H1 (cell line): ENCODE measurements around the gene NTNG2. TPM values are rescaled to one million over a fixed set of nuclear protein-coding genes. Genes with fewer than 3 reads are reported as not detected.

Experiments used
- CTCF ChIA-PET: fragments of 300-600 bp; sonication (Branson Sonifier 250); formaldehyde crosslinking; loops from one replicate; lab custom pipeline; 2021; ENCODE audit not compliant: partially characterized antibody; lab: Charles Lee
- POLR2A ChIA-PET: fragments of 300-600 bp; sonication (Branson Sonifier 250); formaldehyde crosslinking; loops from one replicate; lab custom pipeline; 2021; ENCODE audit warnings: inconsistent platforms; ENCODE audit not compliant: partially characterized antibody; lab: Charles Lee
- DNase-seq, 2 experiments: peaks; one replicate each; pipeline versions ENCODE4 v3.0.0 to v3.0.0-alpha.2; 2010 to 2022; ENCODE audit warnings: low spot score in 2 of 2, low read depth in 1 of 2, mixed read lengths in 1 of 2
- FAIRE-seq: peaks from 2 replicates; lab custom pipeline; 2011; peaks lifted over from hg19 to GRCh38; lab: Jason Lieb, UNC
- H2AFZ ChIP-seq: 2 replicates; pipeline ENCODE4 v1.8.1; 2012; ENCODE audit warnings: low read length, inconsistent platforms
- H2AK5ac ChIP-seq: 2 replicates; pipeline ENCODE4 v1.6.1; 2013; ENCODE audit warnings: low read depth, low read length
- H2BK120ac ChIP-seq: replicated peaks from 2 replicates; pipeline ENCODE3; 2013; ENCODE audit warnings: low read depth, low read length, inconsistent platforms
- H2BK12ac ChIP-seq: 2 replicates; pipeline ENCODE4 v1.6.1; 2013; ENCODE audit warnings: low read depth, low read length
- H2BK15ac ChIP-seq: 2 replicates; pipeline ENCODE4 v1.6.1; 2013; ENCODE audit warnings: low read length
- H2BK20ac ChIP-seq: 2 replicates; pipeline ENCODE4 v1.6.1; 2013; ENCODE audit warnings: low read length
- H2BK5ac ChIP-seq: 2 replicates; pipeline ENCODE4 v1.6.1; 2013; ENCODE audit warnings: low read depth, low read length
- H3K14ac ChIP-seq: 2 replicates; pipeline ENCODE4 v1.6.1; 2013; ENCODE audit warnings: inconsistent platforms; ENCODE audit not compliant: insufficient read length
- H3K18ac ChIP-seq: 2 replicates; pipeline ENCODE4 v1.6.1; 2013; ENCODE audit warnings: low read length; ENCODE audit errors: extremely low read depth
- H3K23ac ChIP-seq: 2 replicates; pipeline ENCODE4 v1.6.1; 2013; ENCODE audit warnings: inconsistent platforms; ENCODE audit not compliant: insufficient read length
- H3K23me2 ChIP-seq: 2 replicates; pipeline ENCODE4 v1.6.1; 2013; ENCODE audit warnings: low read depth, low read length
- H3K27ac ChIP-seq: 2 replicates; pipeline ENCODE4 v1.6.1; 2011; ENCODE audit warnings: low read depth, low read length, inconsistent platforms
- H3K27me3 ChIP-seq, 4 experiments: replicated peaks in 1 of 4; 1 replicate in 1 of 4; 2 replicates in 3 of 4; pipeline versions ENCODE4 v1.6.1 to v1.8.1; 2011 to 2013; ENCODE audit warnings: low read length in 3 of 4, mild to moderate bottlenecking in 3 of 4, inconsistent platforms in 2 of 4, mixed read lengths in 2 of 4, moderate library complexity in 1 of 4; ENCODE audit not compliant: control insufficient read depth in 3 of 4, insufficient read depth in 3 of 4; ENCODE audit errors: extremely low read depth in 1 of 4
- H3K36me3 ChIP-seq, 4 experiments: 2 replicates each; pipeline versions ENCODE4 v1.6.1 to v1.8.1; 2011 to 2013; ENCODE audit warnings: mild to moderate bottlenecking in 4 of 4, low read length in 3 of 4, moderate library complexity in 2 of 4, control low read depth in 1 of 4, inconsistent platforms in 1 of 4; ENCODE audit not compliant: insufficient read depth in 4 of 4, control insufficient read depth in 2 of 4
- H3K4ac ChIP-seq: replicated peaks from 2 replicates; pipeline ENCODE3; 2013; ENCODE audit warnings: low read length, low read depth, mixed read lengths, inconsistent platforms; ENCODE audit not compliant: insufficient read length
- H3K4me1 ChIP-seq, 4 experiments: replicated peaks in 1 of 4; 1 replicate in 1 of 4; 2 replicates in 3 of 4; pipeline versions ENCODE4 v1.6.1 to v1.8.1; 2011 to 2013; ENCODE audit warnings: low read length in 3 of 4, inconsistent platforms in 2 of 4, mixed read lengths in 1 of 4; ENCODE audit not compliant: insufficient read depth in 4 of 4, control insufficient read depth in 3 of 4
- H3K4me2 ChIP-seq, 2 experiments: 2 replicates each; pipeline versions ENCODE4 v1.6.1 to v1.8.1; 2011 to 2013; ENCODE audit warnings: low read depth in 2 of 2, low read length in 2 of 2, control low read depth in 1 of 2, inconsistent platforms in 1 of 2, mild to moderate bottlenecking in 1 of 2; ENCODE audit not compliant: insufficient read depth in 1 of 2
- H3K4me3 ChIP-seq, 4 experiments: fragments of 200-600, 300-600 bp in 1 of 4; sonication (generic), shearing (Covaris generic), sonication (Bioruptor Twin) in 1 of 4; 2 replicates each; pipeline versions ENCODE4 v1.5.1 to v1.8.1; 2011 to 2016; ENCODE audit warnings: low read length in 4 of 4, low read depth in 3 of 4, control low read depth in 2 of 4, inconsistent platforms in 2 of 4, mild to moderate bottlenecking in 2 of 4, mixed read lengths in 1 of 4, moderate library complexity in 1 of 4; ENCODE audit not compliant: insufficient read depth in 2 of 4; ENCODE audit errors: extremely low read depth in 1 of 4
- H3K56ac ChIP-seq: replicated peaks from 2 replicates; pipeline ENCODE3; 2013; ENCODE audit warnings: low read depth, mild to moderate bottlenecking, mixed read lengths, low read length, inconsistent platforms; ENCODE audit not compliant: insufficient read length
- H3K79me1 ChIP-seq: 2 replicates; pipeline ENCODE4 v1.6.1; 2013; ENCODE audit warnings: low read depth, low read length, control low read depth
- H3K79me2 ChIP-seq, 2 experiments: 2 replicates each; pipeline versions ENCODE4 v1.6.1 to v1.8.1; 2012 to 2013; ENCODE audit warnings: low read length in 2 of 2, mild to moderate bottlenecking in 2 of 2, inconsistent platforms in 1 of 2; ENCODE audit not compliant: insufficient read depth in 2 of 2, control insufficient read depth in 1 of 2
- H3K9ac ChIP-seq, 4 experiments: replicated peaks in 1 of 4; 1 replicate in 1 of 4; 2 replicates in 3 of 4; pipeline versions ENCODE4 v1.6.1 to v1.8.1; 2011 to 2013; ENCODE audit warnings: low read depth in 3 of 4, low read length in 3 of 4, control low read depth in 2 of 4, mild to moderate bottlenecking in 2 of 4, moderate library complexity in 2 of 4, inconsistent platforms in 1 of 4; ENCODE audit errors: extremely low read depth in 1 of 4
- H3K9me3 ChIP-seq, 2 experiments: 2 replicates each; pipeline versions ENCODE4 v1.6.1 to v1.8.1; 2012 to 2013; ENCODE audit warnings: mild to moderate bottlenecking in 2 of 2, moderate library complexity in 2 of 2, control low read depth in 1 of 2, inconsistent platforms in 1 of 2, low read depth in 1 of 2, low read length in 1 of 2, mixed read lengths in 1 of 2; ENCODE audit not compliant: insufficient read depth in 2 of 2
- H4K20me1 ChIP-seq, 2 experiments: replicated peaks in 1 of 2; 2 replicates each; pipeline versions ENCODE3 to v1.8.1; 2011 to 2013; ENCODE audit warnings: inconsistent platforms in 2 of 2, low read length in 2 of 2, mild to moderate bottlenecking in 1 of 2; ENCODE audit not compliant: insufficient read depth in 2 of 2, control insufficient read depth in 1 of 2
- H4K5ac ChIP-seq: 2 replicates; pipeline ENCODE4 v1.6.1; 2013; ENCODE audit warnings: low read length, low read depth, mixed read lengths, inconsistent platforms; ENCODE audit not compliant: insufficient read length
- H4K8ac ChIP-seq: 2 replicates; pipeline ENCODE4 v1.8.0; 2013; ENCODE audit warnings: mild to moderate bottlenecking, moderate library complexity, low read length, inconsistent platforms; ENCODE audit not compliant: insufficient read depth; ENCODE audit errors: extremely low read depth
- H4K91ac ChIP-seq: replicated peaks from 2 replicates; pipeline ENCODE3; 2013; ENCODE audit warnings: low read length, mixed read lengths, inconsistent platforms; ENCODE audit not compliant: insufficient read length
- BCL11A ChIP-seq, 2 experiments: IDR thresholded peaks; one replicate each; pipeline ENCODE4 v1.6.1; 2011; ENCODE audit warnings: low read depth in 2 of 2, low read length in 2 of 2, mild to moderate bottlenecking in 2 of 2
- CBX8 ChIP-seq: fragments of 300-800, 300-1000 bp; sonication (generic); IDR thresholded peaks from 2 replicates; pipeline ENCODE4 v1.7.1; 2016; ENCODE audit warnings: low read depth, low read length, borderline replicate concordance
- FOSL1 ChIP-seq: IDR thresholded peaks from 2 replicates; pipeline ENCODE4 v1.6.1; 2011; ENCODE audit warnings: mild to moderate bottlenecking, low read depth, low read length, moderate library complexity; ENCODE audit not compliant: insufficient read depth
- TBP ChIP-seq: IDR thresholded peaks from 2 replicates; pipeline ENCODE4 v1.6.1; 2011; ENCODE audit warnings: low read depth, low read length, improper control_type of control experiment
- WGBS, 2 experiments: shearing (Covaris generic) in 1 of 2; methylation state at CpG; one replicate each; pipeline versions ENCODE4 v1.1.6 to v1.1.7; 2013 to 2015; ENCODE audit warnings: low lambda C conversion rate in 2 of 2, mixed read lengths in 2 of 2, inconsistent platforms in 1 of 2, low coverage in 1 of 2, missing lambda C conversion rate in 1 of 2; ENCODE audit not compliant: insufficient replicate concordance in 2 of 2, insufficient coverage in 1 of 2, insufficient read length in 1 of 2; ENCODE audit errors: extremely low coverage in 1 of 2, missing lambda C conversion rate in 1 of 2; 5-methylcytosine and 5-hydroxymethylcytosine counted together
- polyA plus RNA-seq, 7 experiments: library from polyadenylated mRNA; depleted of rRNA in 3 of 7; stranded (reverse) in 5 of 7; unstranded in 2 of 7; fragments of >200 nt in 5 of 7; fragments of 200-250 nt in 2 of 7; gene quantifications; 1 replicate in 5 of 7; 2 replicates in 1 of 7; 4 replicates in 1 of 7; pipeline versions ENCODE4 v1.2.1 to v1.2.3, GENCODE V29; 2011 to 2013; ENCODE audit warnings: missing spikeins in 2 of 7, mixed read lengths in 2 of 7
- total RNA-seq: library from RNA; stranded (reverse); fragmentation: NEBNext Ultra II Directional; extraction: Animal tissue kit (Norgen Biotek cat#: 25700); gene quantifications from 2 replicates; pipeline ENCODE4 v1.2.1, GENCODE V29; 2021

NTNG2 gene
- total and polyA plus RNA-seq, 2 of the 8 experiments (the other 6 are each of a cell fraction or from before 2014, with no cell fraction given), result 1.4 to 1.5 TPM

DNA sequence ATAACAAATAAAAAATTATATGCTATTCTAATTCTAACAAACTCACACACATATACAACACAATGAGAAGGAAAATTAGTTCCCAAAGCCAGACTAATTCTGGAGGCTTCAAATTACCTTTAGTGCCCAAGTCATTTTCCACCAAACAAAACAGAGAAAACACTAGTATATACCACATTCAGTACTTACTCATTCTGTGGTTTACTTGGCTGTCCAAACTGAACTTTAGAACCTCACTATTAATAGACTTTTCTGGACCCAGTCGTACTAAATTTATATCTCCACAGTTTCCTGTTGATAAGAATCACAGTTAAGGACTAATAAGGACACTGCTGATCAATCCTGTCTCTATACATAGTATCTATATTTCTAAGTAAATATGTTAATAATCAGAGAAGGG, 126.5 kb downstream of the NTNG2 start:
- H3K23me2 ChIP-seq, result no peaks in the 10 kb centered on the region
- H3K4me3 ChIP-seq, result no peak overlapping the region
- 92% methylated on average over 1 of the region's 1 CpG; no CpG with 5 or more reads in 1 of the 2 experiments for WGBS, 2 experiments
- no peak overlapping the region for H3K4ac ChIP-seq
- DNase-seq (no peak), FAIRE-seq (no peak)
- H3K4me1 ChIP-seq, result no peaks in the 10 kb centered on the region
- H3K36me3 ChIP-seq, result peaks cover 0 to 34% (median 28%) of the 10 kb centered on the region in 4 experiments; a peak in 6 of 8 replicates
- no peak overlapping the region for H3K9ac ChIP-seq
- ChIA-PET CTCF (interaction anchor here (2.6 kb wide), 1 partner anchor 29 kb away, joined by 8 read pairs; no protein-coding TSS in a partner anchor), POLR2A (no interaction called here)
- no peak overlapping the region for H3K23ac ChIP-seq
- no peak overlapping the region for H2BK12ac ChIP-seq
- H3K27ac ChIP-seq, result no peak overlapping the region
- H4K8ac ChIP-seq, result no peak overlapping the region
- no peak overlapping the region for H3K56ac ChIP-seq
- H3K14ac ChIP-seq, result no peak overlapping the region
- H2BK5ac ChIP-seq, result no peak overlapping the region
- H4K91ac ChIP-seq, result no peak overlapping the region
- no peak overlapping the region for H2BK120ac ChIP-seq
- H3K27me3 ChIP-seq, result no peaks in the 10 kb centered on the region
- H2AFZ ChIP-seq, result no peak overlapping the region
- H2AK5ac ChIP-seq, result no peak overlapping the region
- H4K5ac ChIP-seq, result no peak overlapping the region
- H3K18ac ChIP-seq, result no peak overlapping the region
- TF ChIP-seq CBX8 (no peak), FOSL1 (no peak), TBP (no peak), BCL11A (IDR thresholded peaks at IDR 0.05; ENCODE audit: low read depth in 2 of 2, low read length in 2 of 2) (no peak)
- H4K20me1 ChIP-seq, result no peaks in the 10 kb centered on the region
- H3K4me2 ChIP-seq, result no peak overlapping the region
- no peak overlapping the region for H2BK20ac ChIP-seq
- no peaks in the 10 kb centered on the region for H3K9me3 ChIP-seq
- no peaks in the 10 kb centered on the region for H3K79me1 ChIP-seq
- no peaks in the 10 kb centered on the region for H3K79me2 ChIP-seq
- no peak overlapping the region for H2BK15ac ChIP-seq
